CD4-positive, alpha-beta memory T cell (primary cell): ENCODE measurements around the gene REEP3. TPM values are rescaled to one million over a fixed set of nuclear protein-coding genes. Genes with fewer than 3 reads are reported as not detected.

ENCODE experiments used
- CTCF ChIA-PET: fragments of 350-600 bp; sonication (Branson Sonifier 250); formaldehyde crosslinking; loops from one replicate; lab custom pipeline; 2021; ENCODE audit warnings: inconsistent platforms; ENCODE audit not compliant: partially characterized antibody; lab: Charles Lee
- POLR2A ChIA-PET: fragments of 350-600 bp; sonication (Branson Sonifier 250); formaldehyde crosslinking; loops from one replicate; lab custom pipeline; 2021; ENCODE audit not compliant: partially characterized antibody; lab: Charles Lee
- DNase-seq, 5 donors: peaks; one replicate each; pipeline versions ENCODE4 v3.0.0 to v3.0.0-alpha.2; 2020 to 2022; ENCODE audit warnings: mixed read lengths in 1 of 5
- H3K27ac ChIP-seq: one replicate; pipeline ENCODE4 v1.7.0; 2013; ENCODE audit warnings: low read depth, low read length
- H3K27me3 ChIP-seq: 2 replicates; pipeline ENCODE4 v1.7.0; 2013; ENCODE audit warnings: mild to moderate bottlenecking, low read length, moderate library complexity; ENCODE audit not compliant: insufficient read depth
- H3K36me3 ChIP-seq: 2 replicates; pipeline ENCODE4 v1.7.0; 2013; ENCODE audit warnings: mild to moderate bottlenecking, low read length, moderate library complexity; ENCODE audit not compliant: insufficient read depth
- H3K4me1 ChIP-seq: 2 replicates; pipeline ENCODE4 v1.7.0; 2013; ENCODE audit warnings: mild to moderate bottlenecking, low read length, moderate library complexity; ENCODE audit not compliant: insufficient read depth
- H3K4me3 ChIP-seq, 2 donors: one replicate each; pipeline ENCODE4 v1.7.0; 2013; ENCODE audit warnings: low read length in 2 of 2, mild to moderate bottlenecking in 1 of 2
- H3K9me3 ChIP-seq, 2 donors: one replicate each; pipeline ENCODE4 v1.7.0; 2013; ENCODE audit warnings: low read length in 2 of 2, control low read depth in 1 of 2; ENCODE audit not compliant: control insufficient read depth in 1 of 2
- H3K27ac Mint-ChIP-seq, 7 donors: one replicate each; pipeline ENCODE4 v1.8.0; 2020 to 2021; ENCODE audit warnings: mixed read lengths in 7 of 7, mild to moderate bottlenecking in 6 of 7, inconsistent platforms in 3 of 7, moderate library complexity in 3 of 7
- H3K27me3 Mint-ChIP-seq, 2 donors: one replicate each; pipeline ENCODE4 v1.8.0; 2020 to 2021; ENCODE audit warnings: mixed read lengths in 2 of 2
- H3K36me3 Mint-ChIP-seq, 2 donors: one replicate each; pipeline ENCODE4 v1.8.0; 2020 to 2021; ENCODE audit warnings: mixed read lengths in 2 of 2, inconsistent platforms in 1 of 2, mild to moderate bottlenecking in 1 of 2
- H3K4me1 Mint-ChIP-seq, 4 donors: one replicate each; pipeline ENCODE4 v1.8.0; 2020 to 2021; ENCODE audit warnings: mixed read lengths in 4 of 4, mild to moderate bottlenecking in 1 of 4
- H3K4me3 Mint-ChIP-seq, 8 donors: one replicate each; pipeline ENCODE4 v1.8.0; 2020 to 2021; ENCODE audit warnings: mixed read lengths in 8 of 8, mild to moderate bottlenecking in 7 of 8, moderate library complexity in 6 of 8, inconsistent platforms in 3 of 8
- H3K9me3 Mint-ChIP-seq, 8 donors: one replicate each; pipeline ENCODE4 v1.8.0; 2020 to 2021; ENCODE audit warnings: mixed read lengths in 8 of 8, mild to moderate bottlenecking in 5 of 8, inconsistent platforms in 3 of 8, moderate library complexity in 1 of 8
- intact Hi-C: fragments of 100-400 bp; cut with micrococcal nuclease; formaldehyde crosslinking; loops from one replicate; pipeline ENCODE4 v1.15.1; 2023
- polyA plus RNA-seq, 2 donors: library from polyadenylated mRNA; unstranded; fragments of 300-500 nt; fragmentation: Illumina TruSeq; gene quantifications; one replicate each; pipeline ENCODE4 v1.2.3, GENCODE V29; 2021
- total RNA-seq, 2 experiments: library from RNA; stranded (reverse); gene quantifications; one replicate each; pipeline ENCODE4 v1.2.3, GENCODE V29; 2021

Gene REEP3
- total and polyA plus RNA-seq, 4 experiments from 2014 or later: 15.3 to 23.8 (median 18.7) TPM

GRCh38 chr10:63505562-63505961 is 15.6 kb upstream of the REEP3 start:
- H3K4me3 Mint-ChIP-seq: no peak overlapping the region
- Histone ChIP-seq H3K36me3 (no peaks in the 10 kb centered on the region), H3K27me3 (no peaks in the 10 kb centered on the region), H3K4me1 (no peaks in the 10 kb centered on the region), H3K4me3 (no peak overlapping the region), H3K9me3 (no peaks in the 10 kb centered on the region), H3K27ac (no peak overlapping the region)
- ChIA-PET CTCF (no interaction called here), POLR2A (interaction anchor here (0.8 kb wide), 1 partner anchor 9 kb away, joined by 3 read pairs; no protein-coding TSS in a partner anchor)
- peaks cover 21 to 39% (median 35%) of the 10 kb centered on the region in 4 donors for H3K4me1 Mint-ChIP-seq
- intact Hi-C loops: no loop called here
- H3K9me3 Mint-ChIP-seq: no peaks in the 10 kb centered on the region
- H3K27me3 Mint-ChIP-seq: no peaks in the 10 kb centered on the region
- no peak for DNase-seq
- H3K36me3 Mint-ChIP-seq: peaks cover 1 to 2% of the 10 kb centered on the region in 2 donors
- H3K27ac Mint-ChIP-seq: no peak overlapping the region

GRCh38 chr10:63506554-63506953 is 14.6 kb upstream of the REEP3 start:
- no peak overlapping the region for H3K4me3 ChIP-seq
- no peaks in the 10 kb centered on the region for H3K4me1 ChIP-seq
- intact Hi-C loops: no loop called here
- no peaks in the 10 kb centered on the region for H3K36me3 Mint-ChIP-seq
- CTCF ChIA-PET: no interaction called here
- peaks cover 25 to 44% (median 36%) of the 10 kb centered on the region in 4 donors for H3K4me1 Mint-ChIP-seq
- H3K9me3 ChIP-seq: no peaks in the 10 kb centered on the region
- POLR2A ChIA-PET: no interaction called here
- no peak for DNase-seq
- H3K27me3 ChIP-seq: no peaks in the 10 kb centered on the region
- H3K9me3 Mint-ChIP-seq: no peaks in the 10 kb centered on the region
- no peaks in the 10 kb centered on the region for H3K36me3 ChIP-seq
- H3K27ac ChIP-seq: no peak overlapping the region
- peak overlapping the region in 1 of 7 donors; percentile 35 for H3K27ac Mint-ChIP-seq
- H3K4me3 Mint-ChIP-seq: no peak overlapping the region
- no peaks in the 10 kb centered on the region for H3K27me3 Mint-ChIP-seq

GRCh38 chr10:63515002-63515763 is 6.0 kb upstream of the REEP3 start:
- H3K9me3 ChIP-seq: no peaks in the 10 kb centered on the region
- Mint-ChIP-seq H3K4me3 (peak overlapping the region; percentile 7 to 76 (median 34)), H3K9me3 (peaks cover 0 to 3% (median 0%) of the 10 kb centered on the region in 8 donors), H3K27ac (peak overlapping the region in 6 of 7 donors; percentile 2 to 87 (median 53)), H3K27me3 (no peaks in the 10 kb centered on the region), H3K36me3 (peaks cover 8% of the 10 kb centered on the region in 2 donors), H3K4me1 (peaks cover 53 to 79% (median 65%) of the 10 kb centered on the region in 4 donors)
- peaks cover 51% of the 10 kb centered on the region for H3K4me1 ChIP-seq
- intact Hi-C loops: no loop called here
- H3K36me3 ChIP-seq: no peaks in the 10 kb centered on the region
- DNase-seq: peak; percentile 10 to 60 (median 19)
- POLR2A ChIA-PET: interaction anchor here (0.9 to 1.8 kb wide), 5 partner anchors 10 to 247 kb away, joined by 3 to 12 read pairs (median 3); no protein-coding TSS in a partner anchor
- no peak overlapping the region for H3K27ac ChIP-seq
- H3K4me3 ChIP-seq: no peak overlapping the region
- CTCF ChIA-PET: interaction anchor here (1.3 kb wide), 1 partner anchor 114 kb away, joined by 4 read pairs; no protein-coding TSS in a partner anchor
- no peaks in the 10 kb centered on the region for H3K27me3 ChIP-seq

- Histone ChIP-seq H3K9me3 (no peaks in the 10 kb centered on the region), H3K4me1 (peaks cover 57% of the 10 kb centered on the region), H3K4me3 (no peak overlapping the region), H3K36me3 (no peaks in the 10 kb centered on the region), H3K27me3 (no peaks in the 10 kb centered on the region), H3K27ac (no peak overlapping the region)
- H3K4me1 Mint-ChIP-seq: peaks cover 49 to 83% (median 66%) of the 10 kb centered on the region in 4 donors
- peak overlapping the region in 1 of 7 donors; percentile 48 for H3K27ac Mint-ChIP-seq
- peaks cover 0 to 3% (median 0%) of the 10 kb centered on the region in 8 donors for H3K9me3 Mint-ChIP-seq
- H3K4me3 Mint-ChIP-seq: peak overlapping the region in 2 of 8 donors; percentile 46 to 74
- peaks cover 8 to 11% of the 10 kb centered on the region in 2 donors for H3K36me3 Mint-ChIP-seq
- DNase-seq: no peak
- intact Hi-C loops: no loop called here
- ChIA-PET POLR2A (interaction anchor here (1.8 kb wide), 1 partner anchor 248 kb away, joined by 12 read pairs; no protein-coding TSS in a partner anchor), CTCF (interaction anchor here (1.0 to 1.3 kb wide), 3 partner anchors 50 to 202 kb away, joined by 3 to 4 read pairs (median 3); no protein-coding TSS in a partner anchor)
- no peaks in the 10 kb centered on the region for H3K27me3 Mint-ChIP-seq
Measured at GRCh38 chr10:63516207-63516606, 5.0 kb upstream of the REEP3 start.

GRCh38 chr10:63518690-63519288 is 2.4 kb upstream of the REEP3 start:
- Mint-ChIP-seq H3K27ac (peak overlapping the region in 3 of 7 donors; percentile 36 to 89 (median 70)), H3K4me1 (peaks cover 57 to 86% (median 71%) of the 10 kb centered on the region in 4 donors), H3K27me3 (no peaks in the 10 kb centered on the region), H3K4me3 (peak overlapping the region in 7 of 8 donors; percentile 6 to 57 (median 34)), H3K9me3 (peaks cover 0 to 2% (median 0%) of the 10 kb centered on the region in 8 donors), H3K36me3 (peaks cover 0 to 15% of the 10 kb centered on the region in 2 donors)
- ChIA-PET CTCF (interaction anchor here (1.9 kb wide), 1 partner anchor 53 kb away, joined by 4 read pairs; the partner anchor contains the start of gene JMJD1C), POLR2A (no interaction called here)
- no peak overlapping the region for H3K4me3 ChIP-seq
- H3K9me3 ChIP-seq: no peaks in the 10 kb centered on the region
- no peak overlapping the region for H3K27ac ChIP-seq
- no peaks in the 10 kb centered on the region for H3K27me3 ChIP-seq
- H3K4me1 ChIP-seq: peaks cover 77% of the 10 kb centered on the region
- intact Hi-C loops: no loop called here
- DNase-seq: no peak
- no peaks in the 10 kb centered on the region for H3K36me3 ChIP-seq

- peak; percentile 53 to 71 (median 59) for DNase-seq
- Mint-ChIP-seq H3K27me3 (no peaks in the 10 kb centered on the region), H3K4me3 (peak overlapping the region; percentile 80 to 93 (median 86)), H3K4me1 (peaks cover 47 to 79% (median 66%) of the 10 kb centered on the region in 4 donors), H3K27ac (peak overlapping the region; percentile 89 to 96 (median 94)), H3K9me3 (no peaks in the 10 kb centered on the region), H3K36me3 (peaks cover 3 to 10% of the 10 kb centered on the region in 2 donors)
- CTCF ChIA-PET: interaction anchor here (1.0 to 3.5 kb wide), 6 partner anchors 10 to 306 kb away, joined by 3 to 16 read pairs (median 6); no protein-coding TSS in a partner anchor
- Histone ChIP-seq H3K36me3 (no peaks in the 10 kb centered on the region), H3K27ac (peak overlapping the region; percentile 78), H3K4me3 (peak overlapping the region; percentile 79 to 92), H3K4me1 (peaks cover 63% of the 10 kb centered on the region), H3K9me3 (no peaks in the 10 kb centered on the region), H3K27me3 (no peaks in the 10 kb centered on the region)
- intact Hi-C loops: loop anchor here (1.0 to 2.0 kb wide), 3 partner anchors 55 to 253 kb away; no protein-coding TSS in a partner anchor
- POLR2A ChIA-PET: interaction anchor here (0.7 to 3.9 kb wide), 21 partner anchors 11 to 389 kb away, joined by 3 to 58 read pairs (median 4); partner anchors contain the start of genes JMJD1C and NRBF2
Measured at GRCh38 chr10:63521416-63522276, 445 bp downstream of the REEP3 start.
